ENCODE results near the gene FAM50A.
"Not testable (repeated sequence)": the region's sequence is repeated elsewhere in the genome, so short reads cannot be mapped to it uniquely, and the experiment has no call there.

The FAM50A gene, protein sequence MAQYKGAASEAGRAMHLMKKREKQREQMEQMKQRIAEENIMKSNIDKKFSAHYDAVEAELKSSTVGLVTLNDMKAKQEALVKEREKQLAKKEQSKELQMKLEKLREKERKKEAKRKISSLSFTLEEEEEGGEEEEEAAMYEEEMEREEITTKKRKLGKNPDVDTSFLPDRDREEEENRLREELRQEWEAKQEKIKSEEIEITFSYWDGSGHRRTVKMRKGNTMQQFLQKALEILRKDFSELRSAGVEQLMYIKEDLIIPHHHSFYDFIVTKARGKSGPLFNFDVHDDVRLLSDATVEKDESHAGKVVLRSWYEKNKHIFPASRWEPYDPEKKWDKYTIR

DNA sequence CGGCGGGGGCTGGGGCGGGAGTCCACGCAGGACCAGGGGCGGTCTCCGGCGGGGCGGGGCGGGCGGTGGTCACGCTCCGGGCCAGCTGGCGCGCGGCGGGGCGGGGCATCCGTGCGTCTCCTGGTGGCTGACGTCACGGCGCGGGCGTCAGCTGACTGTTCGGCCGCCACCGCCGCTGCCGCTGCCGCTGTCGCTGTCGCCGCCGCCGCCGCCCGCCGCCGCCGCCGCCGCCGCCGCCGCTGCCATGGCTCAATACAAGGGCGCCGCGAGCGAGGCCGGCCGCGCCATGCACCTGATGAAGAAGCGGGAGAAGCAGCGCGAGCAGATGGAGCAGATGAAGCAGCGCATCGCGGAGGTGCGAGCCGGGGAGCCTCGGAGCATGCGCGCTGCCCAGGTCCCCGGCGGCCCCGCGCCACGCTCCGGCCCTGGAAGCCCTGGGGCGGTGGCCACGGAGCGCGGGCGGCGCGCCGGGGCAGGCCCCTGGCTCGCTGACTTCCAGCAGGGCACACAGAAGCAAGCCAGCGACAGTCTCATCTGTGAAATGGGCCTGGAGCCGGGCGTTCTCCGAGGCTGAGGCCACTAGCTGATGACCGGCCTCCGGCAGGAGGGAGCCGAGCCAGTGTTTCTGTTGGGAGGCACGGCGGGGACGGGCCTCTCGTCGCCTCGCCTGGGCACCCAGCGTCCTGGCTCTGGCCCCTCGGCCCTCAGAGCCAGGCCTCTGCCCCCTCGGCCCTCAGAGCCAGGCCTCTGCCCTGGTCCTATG lies at the start of gene FAM50A:
Gene FAM50A (plus strand): TSS at position 150 of the 763 bp plus-strand sequence. CDS start 95 bp downstream, at position 245.
- DNase-seq (ENCODE audit: low spot score), result peak; percentile 91

DNA sequence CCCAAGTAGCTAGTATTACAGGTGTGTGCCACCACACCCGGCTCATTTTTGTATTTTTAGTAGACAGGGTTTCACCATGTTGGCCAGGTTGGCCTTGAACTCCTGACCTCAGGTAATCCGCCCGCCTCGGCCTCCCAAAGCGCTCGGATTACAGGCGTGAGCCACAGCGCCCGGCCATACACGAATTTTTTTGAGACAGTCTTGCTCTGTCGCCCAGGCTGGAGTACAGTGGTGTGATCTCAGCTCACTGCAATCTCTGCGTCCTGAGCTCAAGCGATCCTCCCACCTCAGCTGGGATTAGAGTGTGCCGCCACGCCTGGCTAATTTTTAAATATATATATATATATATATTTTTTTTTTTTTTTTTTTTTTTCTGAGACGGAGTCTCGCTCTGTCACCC lies 47.6 kb upstream of the FAM50A start:
- DNase-seq (ENCODE audit: low spot score), result not testable (repeated sequence)

DNA sequence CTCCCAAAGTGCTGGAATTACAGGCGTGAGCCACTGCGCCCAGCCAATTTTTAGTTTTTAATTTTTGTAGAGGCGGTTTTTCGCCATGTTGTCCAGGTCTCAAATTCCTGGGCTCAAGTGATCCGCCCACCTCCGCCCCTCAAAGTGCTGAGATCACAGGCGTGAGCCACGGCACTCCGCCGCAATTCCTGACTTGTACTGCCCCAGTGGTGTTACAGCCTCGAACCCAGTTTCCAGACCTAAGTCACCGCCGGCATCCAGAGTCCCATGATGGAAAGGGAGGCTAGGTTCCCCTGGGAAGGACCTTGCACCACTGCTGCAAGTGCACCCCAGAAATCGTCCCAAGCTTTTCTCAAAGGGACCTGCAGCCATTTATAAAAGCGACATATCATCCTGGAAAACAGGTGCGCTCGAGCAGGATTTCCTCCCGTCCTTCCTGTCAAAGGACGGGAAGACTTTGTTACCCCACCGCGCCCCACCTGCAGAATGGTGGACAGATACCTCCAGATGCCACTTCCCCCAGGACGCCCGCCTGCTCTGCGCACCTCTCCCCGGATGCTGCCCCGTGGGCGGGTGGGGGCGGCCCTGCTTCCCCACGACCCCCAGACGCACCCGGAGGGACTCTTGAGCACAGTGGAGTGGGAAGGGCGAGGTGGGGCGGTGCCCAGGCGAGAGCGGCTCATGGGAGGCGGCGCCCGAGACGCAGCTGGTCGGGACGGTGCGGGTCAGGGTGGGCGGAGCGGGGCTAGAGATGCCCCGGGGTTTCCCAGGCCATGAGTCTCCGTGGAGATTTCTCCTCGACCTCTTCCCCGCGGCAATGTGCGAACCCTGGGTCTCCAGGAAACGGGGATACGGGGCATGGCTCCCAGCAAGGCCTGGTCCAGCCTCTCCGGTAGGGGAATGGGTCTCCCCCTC lies 46.7 kb upstream of the FAM50A start:
- peak; percentile 68 for DNase-seq (ENCODE audit: low spot score)

DNA sequence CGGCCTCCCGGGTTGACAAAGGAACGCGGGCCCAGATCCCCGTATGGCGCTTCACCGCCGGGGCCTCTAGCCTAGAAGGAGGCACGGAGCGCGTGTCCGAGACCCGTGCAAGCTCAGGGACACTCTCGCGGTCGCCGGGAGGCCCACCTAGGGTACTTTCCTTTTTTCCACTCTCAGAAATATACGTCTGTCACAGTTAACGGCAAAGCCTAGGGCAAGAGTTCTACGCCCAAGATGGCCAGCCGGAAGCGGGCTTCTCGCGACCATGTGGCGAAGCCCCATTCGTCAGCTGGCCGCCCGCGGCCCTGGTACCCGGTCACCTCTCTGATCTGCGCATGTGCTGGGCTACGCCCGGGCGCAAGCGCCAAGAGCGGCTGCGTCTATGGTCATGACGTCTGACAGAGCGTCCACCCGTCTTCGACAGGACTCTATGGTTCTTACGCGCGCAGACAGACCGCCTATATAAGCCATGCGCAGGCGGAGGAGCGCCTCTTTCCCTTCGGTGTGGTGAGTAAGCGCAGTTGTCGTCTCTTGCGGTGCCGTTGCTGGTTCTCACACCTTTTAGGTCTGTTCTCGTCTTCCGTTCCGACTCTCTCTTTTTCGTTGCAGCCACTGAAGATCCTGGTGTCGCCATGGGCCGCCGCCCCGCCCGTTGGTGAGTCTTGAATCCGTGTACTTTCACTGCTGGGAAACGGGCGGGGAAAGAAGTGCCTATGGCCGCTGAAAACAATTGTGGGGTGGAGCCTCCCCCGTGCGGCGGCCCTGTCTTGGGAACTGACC lies 45.9 kb upstream of the FAM50A start, which contains the start of gene RPL10:
Gene RPL10 (plus strand): TSS at position 490 of the 780 bp plus-strand sequence. CDS start 143 bp downstream, at position 633.
- peak; percentile 97 for DNase-seq (ENCODE audit: low spot score)

DNA sequence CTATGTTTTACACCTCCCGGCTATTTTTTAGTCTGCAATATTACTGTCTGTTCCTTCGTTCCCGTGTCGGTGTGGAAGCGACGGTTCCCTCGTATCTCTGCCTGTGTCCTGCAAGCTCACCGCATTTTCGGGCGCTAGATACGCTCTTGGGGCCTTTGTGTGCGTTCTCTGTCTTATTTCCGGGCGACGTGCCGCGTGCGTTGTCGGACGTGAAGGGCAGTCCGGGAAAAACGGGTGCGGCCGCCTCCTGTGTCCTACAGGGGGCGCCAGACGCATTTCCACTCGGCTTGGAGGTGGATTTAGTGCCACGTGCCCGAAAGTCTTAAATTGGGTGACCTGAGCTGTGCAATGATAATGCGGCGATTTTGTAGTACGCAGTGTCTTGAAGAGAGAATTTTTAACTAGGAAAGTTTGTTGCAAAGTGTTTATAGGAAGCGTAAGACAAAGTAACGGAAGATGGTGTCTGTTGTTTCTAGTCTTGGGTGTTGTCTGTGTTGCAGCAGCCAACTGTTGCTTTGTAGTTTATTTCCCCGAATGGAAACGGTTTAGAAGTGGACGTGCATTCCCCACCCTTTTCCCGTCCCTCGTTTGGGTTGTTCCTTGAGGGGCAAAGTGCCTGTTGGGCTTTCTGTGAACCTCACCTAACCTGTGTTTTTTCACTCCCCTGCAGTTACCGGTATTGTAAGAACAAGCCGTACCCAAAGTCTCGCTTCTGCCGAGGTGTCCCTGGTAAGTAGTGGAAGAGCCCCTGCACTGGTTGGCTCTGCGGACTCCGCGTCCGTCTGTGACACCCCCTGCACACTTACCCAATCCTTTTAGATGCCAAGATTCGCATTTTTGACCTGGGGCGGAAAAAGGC lies 45.0 kb upstream of the FAM50A start:
- no peak for DNase-seq (ENCODE audit: low spot score)

DNA sequence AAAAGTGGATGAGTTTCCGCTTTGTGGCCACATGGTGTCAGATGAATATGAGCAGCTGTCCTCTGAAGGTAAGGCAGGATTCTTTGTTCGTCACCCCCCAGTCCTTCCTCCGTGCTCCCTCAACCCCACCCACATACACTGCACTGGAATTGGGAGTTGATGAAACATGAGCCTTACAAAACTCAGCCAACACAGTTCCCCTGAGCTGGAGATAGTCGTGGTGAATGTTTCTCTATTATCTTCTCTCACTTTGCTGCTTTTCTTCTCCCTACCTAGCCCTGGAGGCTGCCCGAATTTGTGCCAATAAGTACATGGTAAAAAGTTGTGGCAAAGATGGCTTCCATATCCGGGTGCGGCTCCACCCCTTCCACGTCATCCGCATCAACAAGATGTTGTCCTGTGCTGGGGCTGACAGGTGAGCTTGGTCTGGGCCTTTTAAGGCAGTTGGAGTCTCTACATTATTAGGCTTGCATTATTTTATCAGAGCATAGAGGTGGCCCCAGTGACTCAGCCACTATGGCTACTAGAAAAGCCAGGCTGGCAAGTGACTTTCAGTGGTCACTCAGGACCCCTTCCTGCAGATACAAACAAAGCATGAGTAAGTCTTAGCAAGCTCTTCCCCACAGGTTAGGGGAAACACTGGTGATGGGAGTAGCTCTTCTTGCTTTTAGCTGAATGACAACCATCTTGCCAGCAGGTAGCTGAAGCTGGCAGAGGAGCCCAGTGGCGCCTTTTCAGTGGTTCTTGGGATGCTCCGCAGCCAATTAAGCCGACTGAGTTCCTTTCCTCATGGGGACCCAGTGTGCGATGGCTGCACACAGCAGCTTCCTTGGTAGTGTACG lies 44.2 kb upstream of the FAM50A start:
- DNase-seq (ENCODE audit: low spot score), result no peak

DNA sequence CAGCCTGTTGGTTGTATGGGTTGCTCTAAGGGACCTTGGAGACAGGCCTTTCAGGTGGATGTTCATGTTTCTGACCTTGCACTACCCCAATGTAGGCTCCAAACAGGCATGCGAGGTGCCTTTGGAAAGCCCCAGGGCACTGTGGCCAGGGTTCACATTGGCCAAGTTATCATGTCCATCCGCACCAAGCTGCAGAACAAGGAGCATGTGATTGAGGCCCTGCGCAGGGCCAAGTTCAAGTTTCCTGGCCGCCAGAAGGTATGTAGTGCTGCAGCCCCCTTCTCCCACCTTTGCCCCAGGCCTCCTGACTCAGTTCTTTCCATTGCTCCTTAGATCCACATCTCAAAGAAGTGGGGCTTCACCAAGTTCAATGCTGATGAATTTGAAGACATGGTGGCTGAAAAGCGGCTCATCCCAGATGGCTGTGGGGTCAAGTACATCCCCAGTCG lies 43.5 kb upstream of the FAM50A start:
- not testable (repeated sequence) for DNase-seq (ENCODE audit: low spot score)

DNA sequence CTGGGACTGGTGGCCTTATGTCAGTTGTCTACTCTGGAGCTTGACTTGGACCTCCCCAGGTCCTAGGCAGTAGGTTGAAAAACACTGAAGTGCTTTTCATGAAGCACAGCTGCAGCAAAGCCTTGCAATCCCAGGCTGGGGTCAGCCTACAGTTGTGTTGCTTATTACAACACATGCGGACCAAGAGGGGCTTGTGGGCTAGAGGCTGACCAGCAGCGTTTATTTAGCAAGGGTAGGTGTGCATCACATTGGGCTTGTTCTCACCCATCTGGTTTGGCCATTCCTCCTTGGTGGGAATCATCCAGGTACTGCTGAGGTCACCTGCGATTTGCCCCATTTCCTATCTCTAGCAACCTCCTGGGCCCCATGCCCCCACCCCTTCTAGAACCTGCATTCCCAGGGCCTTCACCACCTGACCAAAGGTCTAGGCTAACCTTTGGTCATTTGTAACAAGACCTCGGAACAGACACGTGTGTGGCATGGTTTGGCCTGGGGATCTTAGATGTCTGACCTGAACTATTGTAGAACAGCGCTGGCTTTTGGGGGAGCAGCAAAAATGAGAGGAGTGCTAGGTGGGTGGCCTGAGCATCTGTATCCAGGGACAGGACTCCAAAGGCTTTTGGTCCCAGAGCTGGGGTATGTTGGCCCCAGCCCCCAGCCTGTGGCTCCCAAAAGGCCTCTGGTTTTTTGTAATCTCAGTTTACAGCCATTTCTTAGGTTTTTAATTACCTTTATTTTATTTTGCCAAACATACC lies 42.7 kb upstream of the FAM50A start:
- DNase-seq (ENCODE audit: low spot score), result no peak

DNA sequence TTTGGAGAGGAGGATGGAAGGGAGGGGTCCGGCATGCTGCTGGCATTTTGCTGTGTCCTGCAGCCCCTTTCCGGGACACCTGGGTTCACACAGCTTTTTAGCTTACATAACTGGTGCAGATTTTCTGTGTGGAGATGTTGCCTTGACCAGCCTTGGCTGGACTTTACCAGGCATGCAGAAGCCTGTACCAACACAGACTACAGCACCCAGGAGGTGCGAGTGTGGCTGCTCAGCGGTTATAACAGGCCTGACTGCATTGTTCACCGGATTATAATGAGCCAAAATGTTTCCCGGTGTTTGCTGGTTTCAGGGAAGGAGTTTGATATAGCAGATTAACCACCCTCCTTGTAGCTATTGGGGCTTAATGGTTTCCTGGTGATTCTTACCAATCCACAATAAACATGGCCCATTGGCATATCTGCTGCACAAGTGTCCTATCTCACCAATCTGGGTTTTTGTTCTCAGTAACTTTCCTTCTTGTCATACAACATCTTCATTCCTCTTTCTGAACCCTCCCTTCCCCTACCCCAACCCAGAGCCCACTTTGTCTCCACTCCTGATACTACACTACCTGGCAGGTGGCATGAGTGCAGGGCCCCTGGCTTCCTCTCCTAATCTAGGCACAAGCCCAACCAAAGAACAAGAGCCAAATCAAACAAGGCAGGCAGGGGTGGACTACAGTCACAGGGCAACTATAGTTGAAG lies 41.9 kb upstream of the FAM50A start:
- no peak for DNase-seq (ENCODE audit: low spot score)

DNA sequence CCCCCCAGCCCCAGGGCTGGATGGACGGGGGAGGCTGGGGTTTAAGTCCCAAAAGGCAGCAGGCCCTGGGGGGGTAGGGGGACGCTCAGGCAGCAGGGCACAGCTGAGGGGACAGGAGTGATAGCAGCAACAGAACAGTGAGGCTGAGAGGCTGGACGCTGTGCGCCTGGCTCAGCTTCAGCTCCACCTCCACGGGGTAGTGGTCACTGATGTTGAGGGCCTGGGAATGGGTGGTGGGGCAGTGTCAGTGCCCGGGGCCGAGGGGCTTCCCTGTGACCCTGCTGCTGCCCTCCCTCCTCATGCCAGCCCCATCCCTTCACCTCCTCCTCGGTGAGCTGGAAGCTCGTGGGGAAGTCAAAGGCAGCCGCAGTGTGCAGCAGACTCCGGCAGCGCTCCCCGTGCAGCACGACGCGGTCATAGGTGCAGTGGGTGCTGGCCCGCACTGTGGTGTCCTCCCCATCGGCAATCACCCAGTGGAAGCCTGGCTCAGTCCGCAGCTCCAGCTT lies 41.3 kb upstream of the FAM50A start:
- no peak for DNase-seq (ENCODE audit: low spot score)

DNA sequence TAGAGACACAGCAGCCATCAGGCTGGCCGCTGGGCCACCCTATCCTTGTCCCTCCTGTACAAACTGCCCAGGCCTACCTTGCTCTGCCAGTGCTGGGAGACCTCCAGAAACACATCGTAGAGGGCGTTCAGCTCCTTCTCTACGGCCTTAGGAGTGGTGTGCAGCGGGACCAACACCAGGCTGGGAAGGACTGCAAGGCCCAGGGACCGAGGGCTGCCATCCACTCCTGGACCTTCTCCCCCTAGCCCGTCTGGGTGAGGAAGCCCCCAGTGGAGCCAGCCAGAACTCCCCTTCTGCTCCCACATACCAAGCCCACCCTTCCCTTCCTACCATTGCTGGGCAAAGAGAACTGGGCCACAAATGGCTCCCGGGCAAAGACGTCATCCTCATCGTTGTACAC lies 40.7 kb upstream of the FAM50A start:
- no peak for DNase-seq (ENCODE audit: low spot score)

DNA sequence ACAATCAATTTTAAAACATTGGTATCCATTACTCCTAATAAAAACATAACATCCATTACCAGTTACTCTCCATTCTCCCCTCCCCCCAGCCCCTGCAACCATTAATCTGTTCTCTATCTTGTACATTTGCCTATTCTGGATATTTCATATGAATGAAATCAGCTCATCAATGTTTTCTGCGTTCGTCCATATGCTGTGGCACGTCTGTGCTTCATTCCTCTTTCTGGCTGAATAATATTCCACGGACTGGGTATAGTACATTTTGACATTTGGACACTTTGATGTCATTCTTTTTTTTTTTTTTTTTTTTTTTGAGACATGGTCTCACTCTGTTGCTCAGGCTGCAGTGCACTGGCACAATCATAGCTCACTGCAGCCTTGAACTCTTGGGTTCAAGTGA lies 40.1 kb upstream of the FAM50A start:
- no peak for DNase-seq (ENCODE audit: low spot score)

DNA sequence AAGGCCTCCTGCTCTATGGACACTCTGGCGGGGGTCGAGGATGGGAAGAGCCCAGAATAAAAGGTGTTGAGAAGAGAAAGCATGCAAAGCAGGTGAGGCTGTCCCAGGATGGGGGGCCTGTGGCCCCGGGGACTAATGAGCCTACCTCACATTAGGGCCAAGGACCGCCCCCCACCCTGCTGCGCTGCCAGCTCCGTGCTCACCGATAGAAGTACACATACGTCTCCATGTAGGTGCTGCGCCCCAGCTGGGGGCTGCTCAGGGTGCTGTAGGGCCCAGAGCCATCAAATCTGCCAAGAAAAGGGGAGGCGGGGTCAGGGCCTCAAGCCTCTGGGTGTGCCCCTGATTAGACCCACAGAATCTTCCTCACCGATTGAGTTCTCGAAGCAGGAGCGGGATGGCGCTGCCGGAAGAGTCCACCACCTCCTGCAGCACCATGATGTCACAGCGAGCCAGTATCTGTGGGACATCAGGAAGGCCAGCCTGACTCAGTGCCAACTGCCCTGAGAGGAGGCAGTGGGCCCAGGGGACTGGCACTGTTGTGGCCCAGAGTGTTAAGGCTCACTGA lies 39.2 kb upstream of the FAM50A start:
- DNase-seq (ENCODE audit: low spot score), result no peak

DNA sequence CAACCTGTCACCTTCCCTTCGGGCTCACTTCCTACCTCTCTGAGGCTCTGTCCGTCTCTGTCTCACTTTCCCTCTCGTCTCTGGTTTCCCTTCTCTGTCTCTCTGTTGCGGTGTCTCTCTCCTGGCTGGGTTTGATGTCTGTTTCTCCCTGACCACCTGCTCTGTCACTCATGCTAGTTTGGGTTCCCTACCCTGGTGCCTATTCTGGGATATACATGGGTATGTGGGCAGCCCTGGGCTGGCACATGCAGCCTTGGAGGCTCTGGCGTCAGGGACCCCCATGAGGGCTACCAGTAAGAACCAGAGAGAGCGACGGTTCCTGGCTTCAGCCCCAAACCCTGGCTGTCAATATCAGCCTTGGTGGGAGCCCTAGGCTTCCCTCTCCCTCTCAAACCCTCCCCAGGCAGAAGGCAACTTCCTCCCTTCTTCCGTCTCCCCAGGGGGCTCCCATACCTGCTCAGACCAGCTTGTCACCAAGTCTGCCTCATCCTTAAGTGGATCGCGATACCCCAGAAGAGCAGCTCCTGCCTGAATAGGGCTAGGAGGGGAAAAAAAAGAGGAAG lies 35.2 kb upstream of the FAM50A start:
- no peak for DNase-seq (ENCODE audit: low spot score)

DNA sequence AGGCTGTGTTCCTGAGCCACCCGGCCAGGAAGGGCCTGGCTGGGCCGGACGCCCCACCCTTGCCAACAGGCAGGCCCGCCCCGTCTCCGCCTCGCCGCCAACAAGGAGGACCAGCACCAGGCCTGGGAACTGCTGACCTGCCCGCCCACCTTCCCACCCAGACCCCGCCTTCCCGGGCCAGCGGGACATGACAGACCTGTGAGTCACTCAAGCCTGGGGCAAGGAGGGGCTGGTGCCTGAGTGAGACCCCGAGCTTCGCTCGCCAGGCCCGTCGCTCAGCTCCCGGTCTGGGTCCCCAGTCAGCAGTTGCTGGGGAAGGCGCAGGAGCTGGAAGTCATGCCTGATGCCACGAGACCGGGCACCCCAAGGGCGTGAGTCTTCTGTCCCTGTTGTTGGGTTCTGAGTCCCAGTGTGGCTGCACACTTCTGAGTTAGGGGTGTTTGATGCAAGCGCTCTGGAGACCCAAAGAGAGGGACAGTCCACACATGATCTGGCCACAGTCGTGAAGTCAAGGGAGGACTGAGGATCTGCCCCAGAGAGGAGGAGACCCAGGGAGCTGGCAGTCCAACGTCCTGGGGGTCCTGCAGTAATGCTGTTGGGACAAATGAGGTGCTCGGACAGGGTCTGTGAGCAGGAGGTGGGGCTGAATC lies 34.6 kb upstream of the FAM50A start, which contains the start of gene DNASE1L1:
Gene DNASE1L1 (minus strand): TSS at position 33 of the 650 bp plus-strand sequence. CDS start 3,686 bp downstream, outside the sequence.
- DNase-seq (ENCODE audit: low spot score), result peak; percentile 62

DNA sequence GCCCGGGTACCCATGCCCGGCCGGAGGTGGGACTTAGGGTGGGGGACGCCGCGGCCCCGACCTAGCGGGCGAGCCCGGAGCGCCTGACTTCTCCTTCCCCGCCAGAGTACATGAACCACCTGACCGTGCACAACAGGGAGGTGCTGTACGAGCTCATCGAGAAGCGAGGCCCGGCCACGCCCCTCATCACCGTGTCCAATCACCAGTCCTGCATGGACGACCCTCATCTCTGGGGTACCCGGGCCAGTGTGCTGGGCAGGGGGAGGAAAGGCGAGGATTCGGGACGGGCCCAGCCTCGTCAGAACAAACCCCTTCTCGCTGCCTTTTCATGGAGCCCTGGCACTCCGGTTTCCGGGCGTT lies 32.0 kb upstream of the FAM50A start:
- DNase-seq (ENCODE audit: low spot score), result peak; percentile 62
